Stomach (tissue), 4 donors: ENCODE data around the gene TRIM24.

Source experiments
- POLR2A ChIP-seq, 4 donors: fragments of 450-650 bp; IDR thresholded peaks; one replicate each; pipeline ENCODE4 v1.6.1; 2016; ENCODE audit warnings: antibody characterized with exemption in 4 of 4, control low read depth in 2 of 4, mild to moderate bottlenecking in 1 of 4, moderate library complexity in 1 of 4
- TF ChIP-seq, protein P1 (sequence below), 7 experiments: fragments of 450-650 bp in 4 of 7; fragments of 200-600 bp in 3 of 7; sonication (generic) in 3 of 7; IDR thresholded peaks; one replicate each; pipeline ENCODE4 v1.5.1; 2016 to 2019; ENCODE audit warnings: antibody characterized with exemption in 7 of 7, control low read depth in 2 of 7, mild to moderate bottlenecking in 1 of 7

DNA sequence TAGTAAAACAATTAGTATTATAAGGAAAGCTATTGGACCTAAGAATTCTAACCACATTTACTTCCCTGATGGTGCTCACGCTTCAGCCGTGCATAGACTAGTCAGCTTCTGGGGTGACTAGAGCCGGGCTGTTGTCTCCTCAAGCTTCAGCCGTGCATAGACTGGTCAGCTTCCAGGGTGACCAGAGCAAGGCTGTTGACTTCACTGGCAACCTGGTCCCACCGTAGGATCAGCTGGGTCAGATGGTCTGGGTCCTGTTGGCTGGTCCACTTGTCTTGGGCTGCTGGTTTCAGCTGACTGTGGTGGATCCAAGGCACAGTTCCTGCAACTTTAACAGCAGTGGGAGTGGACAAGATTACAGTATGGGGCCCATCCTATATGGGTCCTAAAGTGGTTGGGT lies 99.4 kb downstream of the TRIM24 start:
- TF ChIP-seq, protein P1, sequence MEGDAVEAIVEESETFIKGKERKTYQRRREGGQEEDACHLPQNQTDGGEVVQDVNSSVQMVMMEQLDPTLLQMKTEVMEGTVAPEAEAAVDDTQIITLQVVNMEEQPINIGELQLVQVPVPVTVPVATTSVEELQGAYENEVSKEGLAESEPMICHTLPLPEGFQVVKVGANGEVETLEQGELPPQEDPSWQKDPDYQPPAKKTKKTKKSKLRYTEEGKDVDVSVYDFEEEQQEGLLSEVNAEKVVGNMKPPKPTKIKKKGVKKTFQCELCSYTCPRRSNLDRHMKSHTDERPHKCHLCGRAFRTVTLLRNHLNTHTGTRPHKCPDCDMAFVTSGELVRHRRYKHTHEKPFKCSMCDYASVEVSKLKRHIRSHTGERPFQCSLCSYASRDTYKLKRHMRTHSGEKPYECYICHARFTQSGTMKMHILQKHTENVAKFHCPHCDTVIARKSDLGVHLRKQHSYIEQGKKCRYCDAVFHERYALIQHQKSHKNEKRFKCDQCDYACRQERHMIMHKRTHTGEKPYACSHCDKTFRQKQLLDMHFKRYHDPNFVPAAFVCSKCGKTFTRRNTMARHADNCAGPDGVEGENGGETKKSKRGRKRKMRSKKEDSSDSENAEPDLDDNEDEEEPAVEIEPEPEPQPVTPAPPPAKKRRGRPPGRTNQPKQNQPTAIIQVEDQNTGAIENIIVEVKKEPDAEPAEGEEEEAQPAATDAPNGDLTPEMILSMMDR (IDR thresholded peaks at IDR 0.05) = no peak
- no peak for TF ChIP-seq POLR2A (IDR thresholded peaks at IDR 0.05)
